ENCODE data around the gene CPA1. TPM values are rescaled to one million over a fixed set of nuclear protein-coding genes. Genes with fewer than 3 reads are reported as not detected.

CPA1 gene
- total RNA-seq, 4 donors from 2014 or later, result not detected

GRCh38 chr7:130337410-130337971 is 42.8 kb upstream of the CPA1 start:
- intact Hi-C loops (cut with DNase I; ENCODE audit: low total_unique reads) (no loop called here), in situ Hi-C loops (cut with MboI; ENCODE audit: low sequenced_read_pairs in 4 of 4) (no loop called here)
- DNase-seq (no peak), ATAC-seq (no peak)
- H3K27ac ChIP-seq, result no peak overlapping the region
- no peaks in the 10 kb centered on the region for H3K36me3 ChIP-seq
- TF ChIP-seq POLR2A (IDR thresholded peaks at IDR 0.05), result no peak
- TF ChIP-seq, protein P1, sequence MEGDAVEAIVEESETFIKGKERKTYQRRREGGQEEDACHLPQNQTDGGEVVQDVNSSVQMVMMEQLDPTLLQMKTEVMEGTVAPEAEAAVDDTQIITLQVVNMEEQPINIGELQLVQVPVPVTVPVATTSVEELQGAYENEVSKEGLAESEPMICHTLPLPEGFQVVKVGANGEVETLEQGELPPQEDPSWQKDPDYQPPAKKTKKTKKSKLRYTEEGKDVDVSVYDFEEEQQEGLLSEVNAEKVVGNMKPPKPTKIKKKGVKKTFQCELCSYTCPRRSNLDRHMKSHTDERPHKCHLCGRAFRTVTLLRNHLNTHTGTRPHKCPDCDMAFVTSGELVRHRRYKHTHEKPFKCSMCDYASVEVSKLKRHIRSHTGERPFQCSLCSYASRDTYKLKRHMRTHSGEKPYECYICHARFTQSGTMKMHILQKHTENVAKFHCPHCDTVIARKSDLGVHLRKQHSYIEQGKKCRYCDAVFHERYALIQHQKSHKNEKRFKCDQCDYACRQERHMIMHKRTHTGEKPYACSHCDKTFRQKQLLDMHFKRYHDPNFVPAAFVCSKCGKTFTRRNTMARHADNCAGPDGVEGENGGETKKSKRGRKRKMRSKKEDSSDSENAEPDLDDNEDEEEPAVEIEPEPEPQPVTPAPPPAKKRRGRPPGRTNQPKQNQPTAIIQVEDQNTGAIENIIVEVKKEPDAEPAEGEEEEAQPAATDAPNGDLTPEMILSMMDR (IDR thresholded peaks at IDR 0.05 in 4 of 5, conservative IDR thresholded peaks at IDR 0.05 in 1 of 5), result no peak
- H3K27me3 ChIP-seq, result no peaks in the 10 kb centered on the region
- H3K4me1 ChIP-seq, result no peaks in the 10 kb centered on the region
- no peaks in the 10 kb centered on the region for H3K9me3 ChIP-seq
- H3K4me3 ChIP-seq, result no peak overlapping the region

GRCh38 chr7:130338233-130338632 is 42.1 kb upstream of the CPA1 start:
- Histone ChIP-seq H3K27ac (no peak overlapping the region), H3K36me3 (no peaks in the 10 kb centered on the region), H3K4me1 (no peaks in the 10 kb centered on the region), H3K9me3 (no peaks in the 10 kb centered on the region), H3K27me3 (no peaks in the 10 kb centered on the region), H3K4me3 (no peak overlapping the region)
- no peak for DNase-seq
- no peak for TF ChIP-seq POLR2A (IDR thresholded peaks at IDR 0.05)
- TF ChIP-seq, protein P1 (IDR thresholded peaks at IDR 0.05 in 4 of 5, conservative IDR thresholded peaks at IDR 0.05 in 1 of 5), result no peak
- in situ Hi-C loops (cut with MboI; ENCODE audit: low sequenced_read_pairs in 4 of 4) (no loop called here), intact Hi-C loops (cut with DNase I; ENCODE audit: low total_unique reads) (no loop called here)
- ATAC-seq, result no peak

DNA sequence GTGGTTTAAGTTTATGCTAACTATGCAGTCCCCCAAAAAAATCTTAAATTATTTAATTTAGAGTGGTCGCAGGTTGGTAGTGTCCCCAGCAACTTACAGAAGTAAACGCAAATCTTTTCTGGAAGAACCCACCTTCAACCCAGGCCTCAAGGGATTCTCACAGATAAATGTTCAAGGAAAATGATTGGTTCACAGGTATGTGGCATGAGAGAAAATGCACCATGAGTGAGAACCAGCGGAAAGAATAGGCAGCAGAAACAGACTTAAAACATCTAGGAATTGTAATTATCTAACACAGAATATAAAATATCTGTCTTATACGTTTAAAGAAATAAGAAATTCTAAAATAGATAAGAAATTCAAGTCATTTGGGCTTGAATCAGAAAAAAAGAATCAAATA is 38.4 kb upstream of the CPA1 start:
- no peaks in the 10 kb centered on the region for H3K27me3 ChIP-seq
- intact Hi-C loops (cut with DNase I; ENCODE audit: low total_unique reads), result no loop called here
- H3K4me1 ChIP-seq, result no peaks in the 10 kb centered on the region
- no peaks in the 10 kb centered on the region for H3K36me3 ChIP-seq
- no peaks in the 10 kb centered on the region for H3K9me3 ChIP-seq
- TF ChIP-seq, protein P1 (IDR thresholded peaks at IDR 0.05 in 4 of 5, conservative IDR thresholded peaks at IDR 0.05 in 1 of 5), result no peak
- TF ChIP-seq POLR2A (IDR thresholded peaks at IDR 0.05), result no peak
- DNase-seq (no peak), ATAC-seq (no peak)
- in situ Hi-C loops (cut with MboI; ENCODE audit: low sequenced_read_pairs in 4 of 4), result no loop called here
- H3K4me3 ChIP-seq, result no peak overlapping the region
- H3K27ac ChIP-seq, result no peak overlapping the region

GRCh38 chr7:130342701-130343380 is 37.5 kb upstream of the CPA1 start:
- TF ChIP-seq POLR2A (IDR thresholded peaks at IDR 0.05), result no peak
- TF ChIP-seq, protein P1 (IDR thresholded peaks at IDR 0.05 in 4 of 5, conservative IDR thresholded peaks at IDR 0.05 in 1 of 5), result no peak
- Histone ChIP-seq H3K27me3 (no peaks in the 10 kb centered on the region), H3K9me3 (no peaks in the 10 kb centered on the region), H3K4me3 (no peak overlapping the region), H3K36me3 (no peaks in the 10 kb centered on the region), H3K27ac (no peak overlapping the region), H3K4me1 (no peaks in the 10 kb centered on the region)
- intact Hi-C loops (cut with DNase I; ENCODE audit: low total_unique reads) (no loop called here), in situ Hi-C loops (cut with MboI; ENCODE audit: low sequenced_read_pairs in 4 of 4) (no loop called here)
- DNase-seq (no peak), ATAC-seq (no peak)

Measured in gastrocnemius medialis (tissue), 4 donors.